ENCODE results near the gene SEC22A.

Gene SEC22A

DNA sequence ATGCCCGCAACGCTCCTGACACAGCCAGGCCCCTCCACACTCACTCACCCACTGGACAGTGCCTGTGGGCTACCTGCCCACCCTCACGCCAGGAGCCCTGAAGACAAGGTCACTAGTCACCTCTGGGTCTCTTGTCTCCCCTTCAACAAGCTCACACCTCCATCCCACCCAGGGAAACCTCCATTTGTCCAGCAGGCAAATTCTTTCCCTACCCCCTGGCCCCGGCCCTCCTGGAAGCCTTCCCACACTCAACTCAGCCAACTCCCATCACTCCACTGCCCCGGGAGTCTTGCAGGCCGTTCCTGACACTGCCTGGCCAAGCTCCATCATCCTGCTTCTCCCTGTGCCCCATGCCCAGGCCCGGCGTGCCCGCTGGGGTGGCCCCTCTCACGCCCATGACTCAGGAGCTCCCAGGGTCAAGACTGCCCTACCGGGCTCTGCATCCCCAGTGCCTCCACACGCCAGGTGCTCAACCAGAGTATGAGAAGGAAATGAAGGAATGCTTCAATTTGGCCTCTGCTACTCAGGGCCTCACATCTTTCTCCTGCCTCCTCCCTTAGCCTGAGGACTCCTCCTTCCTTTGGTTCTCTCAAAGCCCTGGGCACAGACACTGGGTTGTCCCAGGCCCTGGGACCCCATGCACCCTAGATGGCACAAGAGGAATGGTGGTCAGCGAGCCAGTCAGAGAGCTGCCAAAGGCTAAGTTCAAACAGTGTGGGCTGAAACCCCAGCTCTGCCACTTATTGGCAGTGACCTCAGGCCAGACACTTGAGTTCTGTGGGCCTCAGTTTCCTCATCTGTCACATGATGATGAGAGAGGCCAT, 88.6 kb downstream of the SEC22A start:
- DNase-seq, result no peak

DNA sequence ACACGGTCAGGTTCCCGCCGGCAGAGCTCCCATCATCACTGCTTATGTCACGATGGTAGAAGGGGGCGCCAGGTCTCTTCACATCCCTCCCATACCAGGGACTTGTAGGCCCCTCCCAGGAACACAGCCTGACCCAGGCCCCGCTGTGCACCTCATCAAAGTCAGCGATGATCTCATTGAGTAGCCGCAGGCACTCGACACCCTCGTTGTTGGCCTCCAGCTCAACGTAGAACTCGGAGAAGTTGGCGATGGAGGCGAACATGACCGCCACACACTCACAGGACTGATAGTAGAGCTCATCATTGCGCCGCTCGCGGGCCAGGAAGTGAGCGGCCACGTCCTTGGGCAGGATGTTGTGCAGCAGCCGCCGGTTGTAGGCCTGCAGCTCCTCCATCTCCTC, 89.2 kb downstream of the SEC22A start:
- no peak for DNase-seq

DNA sequence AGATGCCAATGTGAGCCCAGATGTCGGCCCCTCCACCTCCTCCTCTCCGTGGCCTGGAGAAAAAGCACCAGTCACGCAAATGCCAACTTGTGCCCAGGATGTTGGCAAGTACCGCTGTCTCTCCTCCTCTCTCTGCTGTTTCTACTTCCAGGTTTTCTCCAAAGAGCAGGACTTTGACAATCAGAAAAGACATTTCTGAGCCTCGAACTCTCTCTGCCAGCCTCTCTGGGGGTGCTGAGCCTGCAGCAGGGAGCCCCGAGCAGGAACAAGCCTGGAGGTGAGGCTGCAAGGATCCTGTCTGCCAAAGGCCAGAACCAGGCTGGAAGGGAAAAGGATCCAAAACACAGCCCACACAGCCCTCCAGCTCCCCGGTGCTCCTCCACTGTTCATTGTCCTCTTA, 89.7 kb downstream of the SEC22A start:
- DNase-seq, result no peak

DNA sequence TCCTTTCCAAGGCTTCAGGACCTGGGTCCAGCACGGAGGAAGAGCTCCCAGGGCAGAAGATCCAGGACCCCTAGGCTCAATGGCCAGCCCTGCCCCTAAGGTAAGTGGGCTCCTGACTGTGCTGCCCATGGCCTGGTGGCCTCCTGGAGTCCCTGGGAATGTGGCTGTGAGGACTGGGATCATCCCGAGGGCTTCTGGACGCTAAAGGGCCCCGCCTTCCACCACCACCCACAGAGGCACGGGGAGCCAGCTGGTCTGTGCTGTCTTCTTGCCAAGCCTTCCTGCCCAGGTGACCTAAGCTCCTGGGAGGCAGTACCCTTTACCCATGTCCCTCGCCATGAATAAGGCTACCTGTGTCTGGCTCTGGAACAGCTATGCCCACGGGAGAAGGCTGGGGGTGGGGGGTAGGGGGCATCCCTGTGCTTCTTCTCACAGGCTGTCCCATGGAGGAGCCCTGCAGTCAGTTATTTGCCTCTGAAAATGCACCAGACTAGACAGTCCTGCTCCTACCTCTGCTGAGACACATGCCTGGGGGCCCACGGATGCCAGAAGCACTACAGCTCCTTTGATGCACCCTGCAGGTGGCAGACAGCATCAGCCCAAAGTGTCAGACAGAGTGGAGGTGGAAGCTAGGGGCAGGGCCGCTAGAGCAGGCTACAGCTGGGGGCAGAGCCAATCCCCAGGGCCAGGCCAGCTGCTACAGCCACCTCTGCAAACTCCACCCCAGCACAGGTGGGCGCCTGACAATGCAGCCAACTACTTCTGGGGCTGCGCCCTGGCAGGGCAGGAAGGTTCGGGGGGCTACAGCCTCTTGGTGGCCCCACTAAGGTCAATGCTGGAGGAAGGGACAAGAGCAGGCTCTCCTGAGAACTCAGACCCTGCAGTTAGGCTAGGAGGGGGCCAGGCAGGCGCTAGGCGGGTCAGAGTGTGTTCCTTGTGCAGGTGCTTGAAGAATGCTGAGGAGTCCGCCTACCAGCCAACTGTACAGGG, 90.9 kb downstream of the SEC22A start:
- no peak for DNase-seq

DNA sequence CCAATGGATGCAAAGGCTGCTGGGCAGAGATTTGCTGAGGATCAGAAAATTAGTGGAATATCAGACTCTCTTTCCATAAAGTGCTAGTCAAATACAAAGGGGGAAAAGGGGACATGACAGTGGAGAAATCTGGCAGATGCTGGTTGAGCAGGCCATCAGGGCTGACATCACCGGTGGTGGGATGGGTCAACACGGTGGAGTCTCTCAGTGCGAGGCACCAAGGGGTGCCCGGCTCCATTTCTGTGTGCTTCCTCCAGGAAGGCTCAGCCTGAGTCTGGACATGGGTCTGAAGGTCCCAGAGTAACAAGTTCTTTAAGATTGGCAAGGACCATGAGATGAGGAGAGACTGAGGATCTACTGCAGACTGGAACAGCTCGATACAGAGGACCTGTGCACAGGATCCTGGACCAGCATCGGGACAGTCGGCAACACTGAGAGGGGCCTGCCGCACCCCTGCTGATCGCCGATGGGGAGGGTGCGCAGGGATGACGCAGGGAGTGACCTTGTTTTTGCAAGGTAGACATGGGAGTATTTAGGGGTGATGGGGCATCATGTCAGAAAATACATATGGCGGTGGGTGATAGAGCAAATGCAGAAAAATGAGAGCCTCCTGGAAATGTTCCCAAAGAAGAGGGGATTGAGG, 92.7 kb downstream of the SEC22A start:
- no peak for DNase-seq

DNA sequence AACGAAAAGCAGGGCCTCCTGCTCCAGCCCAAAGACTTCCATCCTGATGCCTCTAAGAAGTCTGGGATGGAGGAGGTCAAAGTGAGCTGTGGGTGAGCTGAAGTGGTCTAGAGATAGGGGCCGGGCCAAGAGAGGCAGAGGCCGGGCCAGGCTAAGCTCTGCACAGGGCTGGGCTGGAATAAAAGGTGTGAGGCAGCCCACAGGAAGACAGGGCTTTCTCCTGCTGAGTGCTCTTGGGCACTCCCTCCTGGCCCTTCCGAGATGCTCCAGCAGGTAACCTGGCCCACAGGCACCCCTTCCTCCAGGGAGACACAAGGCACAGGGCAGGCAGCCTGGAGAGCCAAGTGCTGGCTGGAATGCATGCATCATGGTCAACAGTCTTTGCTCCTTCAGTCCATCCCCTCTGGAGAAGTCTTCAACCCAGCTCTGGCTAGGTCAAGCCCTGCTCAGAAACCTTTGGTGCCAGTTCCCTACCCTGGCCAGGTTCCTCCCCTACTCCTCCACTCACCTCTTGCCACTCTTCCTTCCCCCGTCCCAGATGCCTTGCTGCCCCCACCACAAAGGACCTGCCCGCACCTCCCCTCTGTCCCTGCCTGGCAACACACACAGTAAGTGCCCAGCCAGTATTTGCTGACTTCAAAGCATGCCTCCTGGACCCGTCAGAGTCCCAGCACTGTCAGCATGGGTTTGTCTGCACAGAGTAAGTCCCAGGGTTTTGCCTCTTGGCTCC, 93.6 kb downstream of the SEC22A start:
- DNase-seq, result no peak

DNA sequence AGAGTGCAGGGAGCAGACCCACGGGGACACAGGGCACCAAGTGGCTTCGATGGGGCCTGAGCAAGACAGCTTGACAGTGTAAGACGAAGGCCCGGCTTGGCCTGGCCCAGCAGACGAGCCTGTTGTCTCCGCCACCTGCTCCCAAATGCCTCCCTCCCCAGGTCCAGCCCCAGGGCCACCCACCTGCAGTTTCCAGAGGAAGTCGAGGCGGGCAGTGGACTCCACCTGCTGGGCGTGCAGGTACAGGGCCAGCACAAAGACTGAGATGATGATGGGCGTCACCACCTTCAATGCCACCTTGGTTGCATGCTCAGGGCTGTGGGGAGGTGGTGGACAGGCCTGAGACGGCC, 94.1 kb downstream of the SEC22A start:
- no peak for DNase-seq

DNA sequence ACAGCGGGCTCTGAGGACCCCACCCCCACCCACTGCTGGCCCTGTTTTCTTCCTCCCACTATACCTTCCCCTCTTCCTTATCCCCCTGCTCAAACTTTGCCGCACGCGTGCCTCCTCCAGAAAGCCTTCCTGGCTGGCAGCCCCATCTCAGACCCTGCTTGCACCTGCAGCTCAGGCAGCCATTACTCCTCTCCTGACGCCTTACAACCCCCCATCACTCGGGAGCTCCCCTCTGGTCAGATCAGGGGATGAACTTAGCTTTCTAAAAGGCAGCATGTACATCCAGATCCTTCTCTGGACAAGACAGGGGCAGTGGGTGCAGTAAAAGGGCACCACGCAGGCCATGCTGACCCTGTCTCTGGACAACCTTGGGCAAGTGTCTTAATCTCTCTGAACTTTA, 94.5 kb downstream of the SEC22A start:
- no peak for DNase-seq

DNA sequence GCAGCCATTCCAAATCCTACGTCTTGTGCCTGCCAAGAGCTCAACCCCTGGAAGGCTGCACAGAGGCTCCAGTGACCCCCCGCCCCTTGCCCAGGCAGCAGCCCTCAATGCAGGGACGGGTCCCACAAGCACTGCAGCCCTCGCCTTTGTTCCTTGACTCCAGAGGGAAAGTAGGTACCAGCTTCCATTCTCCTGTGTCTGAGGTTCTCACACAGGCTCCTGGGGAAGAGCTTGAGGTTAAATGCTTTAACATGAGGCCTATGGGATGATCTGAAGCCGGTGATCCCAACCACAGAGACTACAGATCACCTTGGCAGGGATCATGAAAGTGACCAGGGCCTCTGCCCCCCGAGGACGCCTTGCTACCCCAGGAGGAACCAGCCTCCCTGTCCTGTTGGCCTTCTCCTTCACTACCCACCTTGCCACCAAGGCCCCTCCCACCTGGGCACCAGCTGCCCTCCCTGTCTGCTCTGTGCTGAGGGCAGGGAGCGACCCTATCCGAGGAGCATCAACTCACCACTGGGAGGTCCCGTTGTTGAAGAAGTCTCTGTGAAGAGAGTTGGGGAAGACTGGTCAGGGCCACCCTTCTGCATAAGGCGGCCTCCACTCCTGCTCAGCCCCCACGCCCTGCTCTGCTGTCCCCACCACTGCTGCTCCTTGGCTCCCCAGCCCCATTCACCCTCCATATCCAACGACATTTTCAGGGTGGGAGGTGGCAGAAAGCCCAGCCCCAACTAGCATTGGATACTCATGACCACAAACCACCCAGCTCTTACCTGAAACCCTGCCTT, 95.3 kb downstream of the SEC22A start:
- no peak for DNase-seq

DNA sequence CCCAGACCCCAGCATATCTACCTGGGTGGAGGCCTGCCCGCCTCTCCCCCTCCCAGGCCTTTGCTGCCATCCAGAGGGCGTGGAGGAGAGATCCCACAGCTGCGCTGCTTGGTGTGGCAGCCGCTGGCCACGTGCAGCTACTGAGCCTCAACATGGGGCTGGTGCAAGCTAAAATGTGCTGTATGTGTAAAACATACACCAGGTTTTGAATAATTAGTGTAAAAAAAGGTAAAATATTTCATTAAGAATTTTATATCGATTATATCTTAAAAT, 95.8 kb downstream of the SEC22A start:
- DNase-seq, result no peak

DNA sequence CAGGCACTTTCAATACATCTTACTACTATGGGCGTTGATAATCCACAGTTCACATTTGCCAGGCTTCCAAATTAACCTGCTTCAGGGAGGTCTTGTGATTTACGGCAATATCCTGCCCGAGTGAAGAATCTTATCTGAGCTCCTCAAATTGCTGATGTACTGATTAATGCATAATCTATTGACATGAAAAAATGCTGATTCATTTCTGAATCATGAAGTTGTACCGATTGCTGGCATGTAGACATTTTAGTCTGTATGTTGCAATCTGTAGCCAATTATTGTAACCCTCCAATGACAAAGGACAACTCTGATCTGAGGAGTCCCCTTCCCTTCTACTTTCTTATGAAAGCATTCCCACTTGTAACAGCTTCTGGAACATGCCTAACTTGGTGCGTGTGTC, 97.2 kb downstream of the SEC22A start:
- DNase-seq, result no peak

DNA sequence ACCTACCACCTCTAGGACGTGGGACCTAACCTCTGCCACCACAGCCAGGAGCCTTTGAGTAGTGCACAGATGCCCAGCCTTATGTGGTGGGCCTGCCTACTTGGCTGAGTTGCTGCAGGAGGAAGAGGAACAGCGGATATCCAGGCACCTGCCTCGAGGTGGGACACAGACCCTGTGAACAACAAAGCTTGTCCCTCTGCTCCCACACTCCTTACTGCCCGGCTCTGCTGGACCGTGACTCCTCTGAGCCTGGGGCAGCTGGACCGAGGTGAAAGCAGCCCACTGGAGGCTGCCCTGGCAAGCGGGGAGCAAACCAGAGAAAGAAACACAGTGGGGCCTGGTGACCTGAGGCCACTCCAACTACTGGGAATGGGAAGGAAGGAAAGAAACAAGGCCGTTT, 97.8 kb downstream of the SEC22A start:
- DNase-seq, result no peak

DNA sequence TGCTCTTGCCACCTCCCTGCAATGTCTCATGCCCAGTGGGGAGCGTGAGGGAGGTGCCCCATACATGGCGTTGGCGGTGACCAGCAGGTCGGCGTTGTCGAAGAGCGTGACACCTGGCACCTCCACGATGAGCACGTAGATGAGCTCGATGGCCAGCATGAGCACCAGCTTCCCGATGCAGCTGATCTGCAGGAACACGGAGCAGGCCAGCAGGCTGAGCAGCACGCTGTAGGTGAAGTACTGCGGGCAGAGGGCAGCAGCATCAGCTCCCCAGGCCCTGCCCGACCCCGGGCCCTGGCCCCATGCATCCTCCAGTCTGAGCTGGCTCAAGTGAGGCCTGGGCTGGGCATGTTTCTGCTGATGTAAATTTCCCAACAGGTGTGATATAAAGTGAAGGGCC, 98.3 kb downstream of the SEC22A start:
- no peak for DNase-seq

DNA sequence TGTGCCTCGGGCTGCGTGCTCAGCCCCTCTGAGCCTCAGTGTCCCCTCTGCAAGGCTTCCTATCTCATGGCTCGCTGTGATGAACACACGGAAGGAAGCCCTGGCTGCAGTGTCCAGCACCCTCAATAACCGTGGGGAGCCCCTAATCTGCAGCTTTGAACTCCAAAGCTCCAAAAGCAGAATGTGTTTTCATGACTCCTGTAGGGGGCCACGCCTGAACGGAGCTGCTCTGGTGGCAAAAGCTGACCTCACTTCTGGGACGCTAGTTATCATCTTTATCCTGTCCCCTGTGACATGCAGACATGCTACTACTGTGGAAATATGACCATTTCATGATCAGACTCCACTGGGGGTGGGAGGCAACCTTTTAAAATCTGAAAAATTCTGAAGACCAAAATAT, 98.8 kb downstream of the SEC22A start:
- DNase-seq, result no peak

DNA sequence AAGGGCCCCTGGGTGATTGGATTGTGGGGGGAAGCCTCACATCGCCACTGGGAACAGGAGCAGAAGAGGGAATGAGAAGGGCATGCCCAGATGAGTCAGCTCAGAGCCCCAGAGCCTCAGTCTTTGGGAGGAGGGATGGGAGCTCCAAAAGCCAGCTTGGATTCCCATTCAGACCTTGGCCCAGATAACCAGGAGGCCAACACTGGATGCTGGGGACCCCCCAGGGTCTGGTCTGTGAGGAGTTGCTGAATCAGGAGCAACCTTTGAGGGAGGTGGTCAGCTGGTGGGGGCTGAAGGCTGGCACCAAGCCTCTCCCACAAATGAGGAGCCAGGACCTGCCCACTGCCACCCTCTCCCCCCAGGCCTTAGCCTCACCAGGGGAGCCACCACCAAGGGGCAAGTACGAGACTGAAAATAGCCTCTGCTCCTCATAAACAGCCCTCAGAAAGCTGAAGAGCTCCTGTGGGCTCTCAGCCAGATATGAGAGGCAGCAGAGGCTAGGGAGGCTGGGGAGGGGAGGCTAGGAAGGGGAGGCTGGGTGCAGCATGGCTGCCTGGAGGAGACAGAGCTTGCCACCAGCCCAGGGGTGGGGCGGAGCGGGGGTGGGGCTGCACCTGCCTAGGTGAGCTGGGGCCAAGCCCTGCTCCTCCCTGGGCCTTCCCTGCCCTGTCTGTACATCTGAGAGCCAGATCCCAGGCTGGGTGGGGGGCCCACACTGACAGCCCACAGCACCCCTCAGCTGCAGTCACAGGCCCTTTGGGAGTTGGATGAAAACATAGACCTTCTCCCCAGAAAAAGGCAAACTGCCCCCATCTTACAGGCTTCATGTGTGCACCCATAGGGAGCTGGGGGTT, 99.8 kb downstream of the SEC22A start:
- DNase-seq, result no peak

DNA sequence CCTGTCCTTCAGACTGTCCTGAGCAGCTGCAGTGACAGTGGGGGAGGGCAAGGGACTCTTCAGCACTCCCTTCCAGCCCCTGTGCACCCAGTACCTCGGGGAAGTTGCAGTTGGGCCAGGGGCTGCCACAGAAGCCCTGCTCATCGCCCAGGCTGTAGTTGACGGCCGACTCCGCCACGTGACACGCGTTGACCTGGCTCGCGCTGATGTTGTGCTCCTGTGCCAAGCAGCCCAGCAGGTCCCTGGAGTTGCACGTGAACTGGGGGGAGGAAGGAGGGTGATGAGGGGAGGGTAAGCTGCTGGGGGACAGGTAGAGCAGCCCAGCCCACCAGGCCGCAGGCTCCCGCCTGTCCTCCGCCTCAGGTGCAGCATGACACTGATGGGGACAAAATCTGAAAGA, 101.2 kb downstream of the SEC22A start:
- no peak for DNase-seq

DNA sequence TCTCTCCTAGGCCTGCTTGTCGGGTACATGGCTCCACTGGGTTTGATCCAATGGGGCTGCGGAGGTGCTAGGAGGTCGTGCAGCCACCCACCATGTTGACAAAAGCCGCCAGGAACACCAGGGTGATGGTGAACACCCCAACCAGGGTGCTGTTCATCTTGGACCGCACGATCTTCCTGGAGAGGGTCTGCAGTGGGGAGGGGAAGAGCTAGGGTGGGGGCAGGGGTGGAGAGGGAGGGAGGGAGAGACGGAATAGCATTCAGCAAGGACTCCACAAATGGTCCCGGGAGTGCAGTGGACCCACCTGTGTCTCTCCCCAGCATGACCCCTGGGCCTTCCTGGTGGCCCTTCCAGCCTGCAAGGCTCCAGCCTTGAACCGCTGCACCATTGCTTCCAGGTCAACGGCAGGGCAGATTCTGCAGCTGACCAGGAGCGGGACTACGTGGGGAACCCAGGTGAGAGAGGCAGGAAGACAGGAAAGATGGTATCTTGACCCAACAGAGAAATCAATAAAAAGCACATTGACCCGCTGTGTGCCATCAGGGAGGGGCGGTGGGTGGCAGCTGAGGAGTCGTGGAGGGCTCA, 102.3 kb downstream of the SEC22A start:
- no peak for DNase-seq

DNA sequence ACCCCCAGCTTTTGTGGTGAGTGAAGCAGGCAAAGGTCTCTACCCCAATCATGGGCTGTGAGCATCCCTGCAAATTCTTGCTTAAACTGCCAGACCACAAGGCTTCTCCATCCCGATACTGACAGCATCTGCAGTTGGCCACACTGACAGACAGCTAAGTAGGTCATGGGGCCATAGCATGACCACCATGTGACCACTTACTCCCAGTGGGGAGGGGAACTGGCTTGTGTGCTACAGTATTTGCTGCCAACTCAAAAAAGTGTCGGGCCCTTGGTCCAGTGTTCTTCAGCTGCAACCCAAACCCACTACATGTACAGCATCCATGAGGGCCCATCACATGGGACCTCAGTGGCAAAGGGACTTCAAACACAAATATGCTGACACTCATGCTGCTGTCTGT, 103.4 kb downstream of the SEC22A start:
- no peak for DNase-seq

DNA sequence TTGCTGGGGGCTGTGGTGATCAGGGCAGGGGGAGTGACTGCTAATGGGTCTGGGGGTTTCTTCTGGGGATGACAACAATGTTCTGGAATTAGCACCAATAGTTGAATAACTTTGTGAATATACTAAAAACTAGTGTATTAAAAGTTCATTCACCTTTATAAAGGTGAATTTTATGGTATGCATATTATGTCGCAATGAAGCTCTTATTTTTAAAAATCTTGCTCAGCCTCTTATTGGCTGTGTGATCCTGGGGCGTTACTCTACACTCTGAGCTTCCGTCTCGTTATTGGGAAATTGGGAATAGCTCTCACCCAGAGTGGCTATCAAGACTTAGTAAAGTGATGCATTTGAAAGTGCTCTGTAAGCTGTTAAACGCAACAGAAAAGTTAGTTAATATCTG, 105.3 kb downstream of the SEC22A start:
- no peak for DNase-seq

DNA sequence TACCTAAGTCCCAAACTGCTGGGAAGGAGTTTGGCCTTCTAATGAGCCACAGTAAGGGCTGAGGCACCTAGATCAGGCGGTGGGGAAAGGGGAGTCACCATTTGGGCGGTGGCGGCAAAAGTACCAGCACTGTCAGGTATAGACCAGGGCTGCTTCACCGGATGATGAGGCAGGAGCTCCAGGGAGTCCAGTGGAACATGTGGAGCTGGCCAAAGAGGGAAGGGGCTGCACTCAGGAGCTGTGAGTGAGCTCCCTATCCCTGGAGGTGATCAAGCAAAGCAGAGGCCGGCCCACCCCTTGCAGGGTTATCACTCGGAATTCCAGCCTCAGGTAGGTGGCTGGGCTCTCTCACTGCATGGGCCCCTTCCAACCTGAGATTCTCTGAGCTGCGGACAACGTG, 108.4 kb downstream of the SEC22A start:
- DNase-seq, result no peak

DNA sequence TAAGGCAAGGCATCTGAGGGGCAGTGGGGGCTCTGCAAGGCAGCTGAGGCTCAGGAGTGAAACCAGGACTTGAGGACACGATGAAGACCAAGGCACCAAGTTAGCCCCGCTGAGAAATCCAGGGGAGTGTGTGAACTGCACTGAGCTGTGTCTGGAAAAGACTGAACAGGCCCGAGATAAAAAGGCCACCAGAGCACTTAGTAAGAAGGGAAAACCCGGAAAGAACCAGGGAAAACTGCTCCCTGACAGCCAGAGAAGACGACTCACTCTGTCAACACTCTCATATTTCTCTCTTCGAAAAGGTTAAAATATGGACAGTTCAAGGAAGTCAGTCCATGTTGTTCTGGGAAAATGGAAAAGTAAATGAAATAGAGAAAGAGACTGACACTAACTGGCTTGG, 109.0 kb downstream of the SEC22A start:
- no peak for DNase-seq

Data from hippocampal formation (tissue), 2 donors.